Measurements from ENCODE around the gene VDAC1.
"Not testable (repeated sequence)": the region's sequence is repeated elsewhere in the genome, so short reads cannot be mapped to it uniquely, and the experiment has no call there.

VDAC1 gene

GRCh38 chr5:134004626-134005416 is at the start of gene VDAC1:
Gene VDAC1 (minus strand): TSS chr5:134004975. CDS start chr5:133993012, 11,963 bp downstream.
- Mint-ChIP-seq H3K4me3 (peak within 1 kb of the TSS; percentile 97), H3K27me3 (no peaks in the 10 kb centered on the region), H3K4me1 (peaks cover 42% of the 10 kb centered on the region), H3K9me3 (no peaks in the 10 kb centered on the region), H3K36me3 (peaks cover 8% of the 10 kb centered on the region), H3K27ac (peak within 1 kb of the TSS; percentile 99)

GRCh38 chr5:134053840-134054338 is 49.1 kb upstream of the VDAC1 start:
- H3K9me3 Mint-ChIP-seq: no peaks in the 10 kb centered on the region
- peak overlapping the region; percentile 72 for H3K4me3 Mint-ChIP-seq
- H3K4me1 Mint-ChIP-seq: peaks cover 55% of the 10 kb centered on the region
- H3K27ac Mint-ChIP-seq: peak overlapping the region; percentile 82
- H3K27me3 Mint-ChIP-seq: no peaks in the 10 kb centered on the region
- H3K36me3 Mint-ChIP-seq: no peaks in the 10 kb centered on the region

- Mint-ChIP-seq H3K36me3 (no peaks in the 10 kb centered on the region), H3K27me3 (no peaks in the 10 kb centered on the region), H3K4me3 (peak overlapping the region; percentile 72), H3K27ac (peak overlapping the region; percentile 82), H3K9me3 (no peaks in the 10 kb centered on the region), H3K4me1 (peaks cover 58% of the 10 kb centered on the region)
Measured at GRCh38 chr5:134053314-134053839, 48.6 kb upstream of the VDAC1 start.

- Mint-ChIP-seq H3K9me3 (no peaks in the 10 kb centered on the region), H3K27ac (no peak overlapping the region), H3K36me3 (no peaks in the 10 kb centered on the region), H3K27me3 (no peaks in the 10 kb centered on the region), H3K4me3 (no peak overlapping the region), H3K4me1 (peaks cover 71% of the 10 kb centered on the region)
Measured at GRCh38 chr5:134051305-134051704, 46.5 kb upstream of the VDAC1 start.

GRCh38 chr5:134048864-134049263 is 44.1 kb upstream of the VDAC1 start:
- no peaks in the 10 kb centered on the region for H3K9me3 Mint-ChIP-seq
- H3K4me3 Mint-ChIP-seq: no peak overlapping the region
- H3K27ac Mint-ChIP-seq: no peak overlapping the region
- peaks cover 66% of the 10 kb centered on the region for H3K4me1 Mint-ChIP-seq
- H3K27me3 Mint-ChIP-seq: no peaks in the 10 kb centered on the region
- H3K36me3 Mint-ChIP-seq: no peaks in the 10 kb centered on the region

GRCh38 chr5:134047687-134048056 is 42.9 kb upstream of the VDAC1 start:
- peaks cover 61% of the 10 kb centered on the region for H3K4me1 Mint-ChIP-seq
- H3K4me3 Mint-ChIP-seq: no peak overlapping the region
- H3K27ac Mint-ChIP-seq: no peak overlapping the region
- H3K9me3 Mint-ChIP-seq: no peaks in the 10 kb centered on the region
- no peaks in the 10 kb centered on the region for H3K27me3 Mint-ChIP-seq
- H3K36me3 Mint-ChIP-seq: no peaks in the 10 kb centered on the region

GRCh38 chr5:134046801-134047686 is 42.3 kb upstream of the VDAC1 start:
- H3K4me1 Mint-ChIP-seq: peaks cover 61% of the 10 kb centered on the region

GRCh38 chr5:134046330-134046729 is 41.6 kb upstream of the VDAC1 start:
- Mint-ChIP-seq H3K27me3 (no peaks in the 10 kb centered on the region), H3K36me3 (no peaks in the 10 kb centered on the region), H3K27ac (no peak overlapping the region), H3K9me3 (no peaks in the 10 kb centered on the region), H3K4me1 (peaks cover 60% of the 10 kb centered on the region), H3K4me3 (no peak overlapping the region)

More at GRCh38 chr5:134046801-134047686, 42.3 kb upstream of the VDAC1 start:
- no peaks in the 10 kb centered on the region for H3K27me3 Mint-ChIP-seq
- no peak overlapping the region for H3K4me3 Mint-ChIP-seq
- no peaks in the 10 kb centered on the region for H3K36me3 Mint-ChIP-seq
- no peak overlapping the region for H3K27ac Mint-ChIP-seq
- no peaks in the 10 kb centered on the region for H3K9me3 Mint-ChIP-seq

- no peak overlapping the region for H3K4me3 Mint-ChIP-seq
- peaks cover 69% of the 10 kb centered on the region for H3K4me1 Mint-ChIP-seq
- H3K27me3 Mint-ChIP-seq: no peaks in the 10 kb centered on the region
- H3K27ac Mint-ChIP-seq: peak overlapping the region; percentile 74
- H3K9me3 Mint-ChIP-seq: no peaks in the 10 kb centered on the region
- H3K36me3 Mint-ChIP-seq: no peaks in the 10 kb centered on the region
Measured at GRCh38 chr5:134043793-134044792, 39.3 kb upstream of the VDAC1 start.

GRCh38 chr5:134041570-134042411 is 37.0 kb upstream of the VDAC1 start:
- Mint-ChIP-seq H3K4me3 (no peak overlapping the region), H3K36me3 (no peaks in the 10 kb centered on the region), H3K4me1 (peaks cover 71% of the 10 kb centered on the region), H3K9me3 (no peaks in the 10 kb centered on the region), H3K27ac (no peak overlapping the region), H3K27me3 (no peaks in the 10 kb centered on the region)

- Mint-ChIP-seq H3K4me3 (no peak overlapping the region), H3K27me3 (no peaks in the 10 kb centered on the region), H3K4me1 (peaks cover 54% of the 10 kb centered on the region), H3K36me3 (no peaks in the 10 kb centered on the region), H3K27ac (peak overlapping the region; percentile 52), H3K9me3 (no peaks in the 10 kb centered on the region)
Measured at GRCh38 chr5:134038138-134038537, 33.4 kb upstream of the VDAC1 start.

- Mint-ChIP-seq H3K27me3 (no peaks in the 10 kb centered on the region), H3K4me3 (no peak overlapping the region), H3K27ac (no peak overlapping the region), H3K36me3 (no peaks in the 10 kb centered on the region), H3K9me3 (no peaks in the 10 kb centered on the region), H3K4me1 (peaks cover 48% of the 10 kb centered on the region)
Measured at GRCh38 chr5:134037160-134037559, 32.4 kb upstream of the VDAC1 start.

- Mint-ChIP-seq H3K36me3 (no peaks in the 10 kb centered on the region), H3K9me3 (no peaks in the 10 kb centered on the region), H3K4me1 (peaks cover 27% of the 10 kb centered on the region), H3K27ac (no peak overlapping the region), H3K4me3 (no peak overlapping the region), H3K27me3 (no peaks in the 10 kb centered on the region)
Measured at GRCh38 chr5:134034326-134034725, 29.6 kb upstream of the VDAC1 start.

- not testable (repeated sequence) for H3K27ac Mint-ChIP-seq, H3K4me1 Mint-ChIP-seq, H3K4me3 Mint-ChIP-seq, H3K27me3 Mint-ChIP-seq, H3K36me3 Mint-ChIP-seq, H3K9me3 Mint-ChIP-seq
Measured at GRCh38 chr5:134030303-134030964, 25.7 kb upstream of the VDAC1 start.
